Inflammatory macrophage (primary cell): ENCODE results near the gene MMP25.
"Not testable (repeated sequence)": the region's sequence is repeated elsewhere in the genome, so short reads cannot be mapped to it uniquely, and the experiment has no call there.

Experiments used
- DNase-seq, 2 donors: peaks; one replicate each; pipeline ENCODE4 v3.0.0-alpha.2; 2020 to 2022

MMP25 gene

DNA sequence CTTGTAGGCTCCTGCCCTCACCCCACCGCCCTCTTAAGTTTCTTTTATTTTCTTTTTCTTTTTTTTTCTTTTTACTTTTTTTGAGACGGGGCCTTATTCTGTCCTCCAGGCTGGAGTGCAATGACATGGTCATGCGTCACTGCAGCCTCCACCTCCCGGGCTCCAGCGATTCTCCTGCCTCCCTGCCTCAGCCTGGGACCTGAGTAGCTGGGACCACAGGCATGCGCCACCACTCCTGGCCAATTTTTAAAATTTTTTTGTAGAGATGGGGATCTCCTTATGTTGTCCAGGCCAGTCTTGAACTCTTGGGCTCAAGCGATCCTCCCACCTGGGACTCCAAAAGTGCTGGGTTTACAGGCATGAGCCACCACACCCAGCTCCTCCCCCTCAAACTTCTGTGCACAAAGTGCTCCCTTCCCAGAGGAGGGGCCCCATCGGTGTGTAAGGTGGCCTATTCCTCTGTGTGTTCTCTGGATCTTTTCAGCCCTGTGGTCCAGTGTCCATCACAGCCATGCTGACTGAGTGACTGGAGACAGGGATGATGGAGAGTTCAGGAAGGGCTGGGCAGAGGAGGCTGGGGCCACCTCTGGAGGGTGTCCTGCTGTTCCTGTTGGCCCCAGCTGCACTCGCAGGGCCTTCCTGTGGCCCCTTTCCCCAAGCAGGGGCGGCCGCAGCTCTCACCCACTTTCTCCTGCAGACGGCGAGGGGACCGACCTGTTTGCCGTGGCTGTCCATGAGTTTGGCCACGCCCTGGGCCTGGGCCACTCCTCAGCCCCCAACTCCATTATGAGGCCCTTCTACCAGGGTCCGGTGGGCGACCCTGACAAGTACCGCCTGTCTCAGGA is 10.2 kb downstream of the MMP25 start:
- no peak for DNase-seq

DNA sequence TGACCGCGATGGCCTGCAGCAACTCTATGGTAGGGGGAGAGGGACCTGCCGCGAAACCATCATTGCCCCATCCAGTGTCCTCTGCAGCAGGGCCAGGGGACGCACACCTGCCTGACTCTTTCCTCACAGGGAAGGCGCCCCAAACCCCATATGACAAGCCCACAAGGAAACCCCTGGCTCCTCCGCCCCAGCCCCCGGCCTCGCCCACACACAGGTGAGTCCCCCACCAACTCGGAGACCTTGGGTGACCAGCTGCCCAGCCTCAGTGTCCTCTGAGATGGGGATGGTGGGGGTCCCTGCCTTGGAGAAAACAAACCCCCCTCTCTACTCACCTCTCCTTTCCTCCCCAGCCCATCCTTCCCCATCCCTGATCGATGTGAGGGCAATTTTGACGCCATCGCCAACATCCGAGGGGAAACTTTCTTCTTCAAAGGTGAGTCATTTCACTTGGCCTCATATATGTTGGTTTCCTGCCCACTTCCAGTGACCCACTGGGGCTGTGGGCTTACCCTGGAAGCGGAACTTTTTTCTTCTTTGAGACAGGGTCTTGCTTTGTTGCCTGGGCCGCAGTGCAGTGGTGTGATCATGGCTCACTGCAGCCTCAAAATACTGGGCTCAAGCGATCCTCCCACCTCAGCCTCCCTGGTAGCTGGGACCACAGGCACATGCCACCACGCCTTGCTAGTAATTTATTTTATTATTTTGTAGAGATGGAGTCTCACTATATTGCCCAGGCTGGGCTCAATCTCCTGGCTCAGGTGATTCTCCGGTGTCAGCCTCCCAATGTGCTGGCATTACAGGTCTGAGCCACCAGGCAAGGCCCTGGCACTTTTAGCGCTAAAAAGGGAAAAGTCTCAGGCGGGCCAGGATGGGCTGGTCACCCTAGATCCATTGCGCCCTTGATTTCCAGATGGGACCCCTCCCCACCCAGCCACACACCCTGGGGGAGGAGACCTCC is 11.1 kb downstream of the MMP25 start:
- DNase-seq, result no peak

- peak in 1 of 2 donors; percentile 12 for DNase-seq
Measured at GRCh38 chr16:3058139-3059030, 12.0 kb downstream of the MMP25 start.

DNA sequence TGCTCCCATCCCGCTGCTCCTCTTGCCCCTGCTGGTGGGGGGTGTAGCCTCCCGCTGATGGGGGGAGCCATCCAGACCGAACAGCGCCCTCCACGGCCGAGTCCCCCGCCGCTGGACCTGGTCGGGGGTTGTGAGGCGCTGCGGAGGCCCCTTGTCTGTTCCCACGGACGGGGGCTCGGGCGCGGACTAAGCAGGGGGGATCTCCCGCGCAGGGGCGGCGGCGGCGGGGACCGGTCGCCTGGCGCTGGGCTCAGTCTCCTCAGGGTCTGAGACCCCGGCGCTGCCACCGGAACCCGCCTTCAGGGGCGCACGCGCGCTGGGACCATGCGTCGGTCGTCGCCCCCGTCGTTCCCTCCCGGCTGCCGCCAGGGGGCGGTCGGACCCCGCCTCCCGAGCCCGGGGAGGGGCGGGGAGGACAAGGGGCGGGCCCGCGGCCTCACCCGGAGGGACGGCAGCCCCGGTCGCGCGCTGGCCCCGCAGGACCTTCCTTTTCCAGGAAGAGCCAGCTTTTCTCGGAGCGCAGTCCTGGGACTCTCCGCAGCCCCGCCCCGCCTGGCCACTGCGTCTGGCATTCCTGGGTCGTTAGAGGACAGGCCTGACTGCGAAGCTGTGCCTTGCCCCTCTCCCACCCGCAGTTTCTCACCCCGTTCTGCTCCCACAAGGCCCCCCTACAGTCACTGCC is 12.8 kb downstream of the MMP25 start:
- peak; percentile 82 to 88 for DNase-seq

GRCh38 chr16:3059723-3060242 is 13.4 kb downstream of the MMP25 start:
- no peak for DNase-seq

DNA sequence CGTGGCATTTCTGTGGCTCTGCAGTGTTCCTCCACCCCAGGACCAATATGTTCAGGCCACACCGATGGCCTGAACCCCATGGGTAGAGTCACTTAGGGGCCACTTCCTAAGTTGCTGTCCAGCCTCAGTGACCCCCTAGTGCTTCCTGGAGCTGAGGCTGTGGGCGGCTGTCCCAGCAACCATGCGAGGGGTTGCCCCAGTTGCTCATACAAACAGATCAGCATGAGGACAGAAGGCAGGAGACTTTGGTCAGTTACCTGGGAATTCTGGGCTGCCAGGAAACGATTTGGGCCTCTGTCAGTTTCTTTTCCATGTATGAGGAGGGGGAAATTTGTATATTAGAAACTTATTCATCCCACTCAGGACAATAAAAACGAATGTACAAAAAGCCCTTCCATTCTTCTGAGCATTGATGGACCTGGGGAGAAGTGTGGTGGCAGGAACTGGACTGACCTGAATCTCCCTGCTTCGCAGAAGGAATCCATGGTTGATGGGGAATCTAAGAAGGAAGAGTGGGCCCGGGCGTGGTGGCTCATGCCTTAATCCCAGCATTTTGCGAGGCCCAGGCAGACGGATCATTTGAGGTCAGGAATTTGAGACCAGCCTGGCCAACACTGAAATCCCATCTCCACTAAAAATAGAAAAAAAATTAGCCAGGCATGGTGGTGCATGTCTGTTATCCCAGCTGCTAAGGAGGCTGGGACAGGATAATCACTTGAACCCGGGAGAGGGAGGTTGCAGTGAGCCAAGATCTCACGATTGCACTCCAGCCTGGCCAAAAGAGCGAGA is 14.2 kb downstream of the MMP25 start:
- DNase-seq, result no peak

DNA sequence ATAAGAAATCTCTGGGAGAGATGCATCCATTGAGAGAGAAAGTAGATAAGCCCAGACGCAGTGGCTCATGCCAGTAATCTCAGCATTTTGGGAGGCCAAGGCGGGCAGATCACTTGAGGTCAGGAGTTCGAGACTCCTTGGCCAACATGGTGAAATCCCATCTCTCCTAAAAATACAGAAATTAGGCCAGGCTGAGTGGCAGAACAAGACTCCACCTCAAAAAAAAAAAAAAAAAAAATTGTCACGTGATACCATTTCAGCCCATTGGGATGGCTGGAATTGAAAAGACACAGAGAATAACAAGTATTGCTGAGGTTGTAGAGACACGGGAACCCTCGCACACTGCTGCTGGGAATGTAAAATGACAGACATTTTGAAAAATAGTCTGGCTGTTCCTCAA is 16.2 kb downstream of the MMP25 start:
- DNase-seq, result no peak

- no peak for DNase-seq
Measured at GRCh38 chr16:3063625-3064386, 17.4 kb downstream of the MMP25 start.

- no peak for DNase-seq
Measured at GRCh38 chr16:3065069-3065741, 18.8 kb downstream of the MMP25 start, which contains the start of gene IL32. IL32 (plus strand) TSS chr16:3065640; CDS start chr16:3065812, 172 bp downstream.

GRCh38 chr16:3065742-3066439 is 19.5 kb downstream of the MMP25 start:
- DNase-seq, result no peak

- no peak for DNase-seq
Measured at GRCh38 chr16:3066440-3066748, 20.0 kb downstream of the MMP25 start.

GRCh38 chr16:3068487-3068886 is 22.1 kb downstream of the MMP25 start:
- DNase-seq, result no peak

- not testable (repeated sequence) for DNase-seq
Measured at GRCh38 chr16:3069146-3069545, 22.8 kb downstream of the MMP25 start.

DNA sequence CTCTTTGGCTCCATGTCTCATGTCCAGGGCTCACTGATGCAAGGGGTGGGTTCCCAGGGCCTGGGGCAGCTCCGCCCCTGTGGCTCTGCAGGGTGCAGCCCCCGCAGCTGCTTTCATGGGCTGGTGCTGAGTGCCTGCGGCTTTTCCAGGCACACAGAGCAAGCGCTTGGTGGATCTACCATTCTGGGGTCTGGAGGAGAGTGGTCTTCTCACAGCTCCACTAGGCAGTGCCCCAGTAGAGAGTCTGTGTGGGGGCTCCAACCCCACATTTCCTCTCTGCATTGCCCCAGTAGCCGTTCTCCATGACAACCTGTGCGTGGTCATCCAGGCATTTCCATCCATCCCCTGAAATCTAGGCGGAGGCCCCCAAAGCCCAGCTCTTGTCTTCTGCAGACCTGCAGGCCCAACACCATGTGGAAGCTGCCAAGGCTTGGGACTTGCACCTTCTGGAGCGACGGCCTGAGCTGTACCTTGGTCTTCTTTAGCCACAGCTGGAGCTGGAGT is 24.3 kb downstream of the MMP25 start:
- no peak for DNase-seq

DNA sequence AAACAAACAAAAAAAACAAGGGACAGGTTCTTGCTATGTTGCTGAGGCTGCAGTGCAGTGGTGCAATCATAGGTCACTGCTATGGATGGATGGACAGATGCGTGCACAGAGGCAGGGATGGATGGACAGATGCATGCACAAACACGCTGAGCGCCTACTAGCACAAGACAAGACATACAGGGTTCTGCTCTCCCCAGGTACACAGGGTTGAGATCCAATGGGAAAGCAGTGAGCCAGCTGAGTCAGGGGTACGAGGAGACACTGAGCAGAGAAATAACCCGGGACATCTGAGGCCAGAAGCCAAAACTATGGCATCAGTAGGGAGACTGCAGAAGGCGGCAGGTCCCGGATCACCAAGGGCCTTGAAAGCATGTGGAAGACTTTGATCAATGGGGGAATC is 25.3 kb downstream of the MMP25 start:
- no peak for DNase-seq

- not testable (repeated sequence) for DNase-seq
Measured at GRCh38 chr16:3072148-3072547, 25.8 kb downstream of the MMP25 start.

DNA sequence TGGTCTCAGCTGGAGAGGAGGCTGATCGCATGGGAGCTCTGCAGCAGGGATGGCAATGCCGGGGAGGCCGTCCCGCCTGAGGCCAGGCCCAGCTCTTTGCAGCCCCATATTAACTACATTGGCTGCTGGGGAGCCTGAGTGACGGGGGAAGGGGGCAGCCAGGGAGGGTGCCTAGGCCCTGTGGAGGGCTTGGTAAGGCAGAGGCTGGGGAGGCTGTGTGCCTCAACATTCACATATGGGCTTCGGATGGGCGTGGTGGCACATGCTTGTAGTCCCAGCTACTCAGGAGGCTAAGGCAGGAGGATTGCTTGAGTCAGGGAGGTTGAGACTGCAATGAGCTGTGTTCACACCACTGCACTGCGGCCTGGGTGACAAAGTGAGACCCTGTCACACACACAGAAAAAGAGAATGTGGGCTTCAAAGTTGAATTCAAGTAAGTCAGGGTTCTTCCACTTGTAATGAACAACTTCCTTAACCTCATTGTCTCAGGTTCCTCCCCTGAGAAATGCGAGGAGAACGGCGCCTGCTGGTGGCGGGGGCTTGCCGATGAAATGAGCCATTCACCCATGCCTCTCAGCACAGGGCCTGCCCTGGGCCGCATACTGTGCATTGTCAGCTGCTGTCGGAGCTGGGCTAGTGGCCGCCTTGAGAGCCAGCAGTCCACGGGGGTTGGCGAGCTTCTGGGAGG is 26.4 kb downstream of the MMP25 start:
- not testable (repeated sequence) for DNase-seq

DNA sequence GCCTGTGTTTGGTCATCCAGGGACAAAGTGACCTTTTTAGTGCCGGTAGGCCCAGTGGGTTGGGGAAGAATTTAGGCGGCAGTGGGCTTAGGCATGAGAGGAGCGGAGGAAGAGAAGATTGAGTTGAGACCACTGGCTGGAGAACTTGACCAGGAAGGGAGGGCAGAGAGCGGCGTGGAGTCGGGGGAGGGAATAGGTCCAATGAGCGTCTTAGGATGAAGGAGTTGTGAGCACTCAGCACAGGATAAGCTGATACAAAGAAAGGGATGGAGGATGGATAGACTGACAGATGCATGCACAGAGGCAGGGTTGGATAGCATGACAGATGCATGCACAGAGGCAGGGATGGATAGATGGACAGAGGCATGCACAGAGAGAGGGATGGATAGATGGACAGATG is 27.1 kb downstream of the MMP25 start:
- no peak for DNase-seq
